Measurements from ENCODE around the gene MANSC1. TPM values are rescaled to one million over a fixed set of nuclear protein-coding genes. Genes with fewer than 3 reads are reported as not detected.

MANSC1 gene
- total RNA-seq, 1 donor from 2014 or later, result 16.2 TPM

DNA sequence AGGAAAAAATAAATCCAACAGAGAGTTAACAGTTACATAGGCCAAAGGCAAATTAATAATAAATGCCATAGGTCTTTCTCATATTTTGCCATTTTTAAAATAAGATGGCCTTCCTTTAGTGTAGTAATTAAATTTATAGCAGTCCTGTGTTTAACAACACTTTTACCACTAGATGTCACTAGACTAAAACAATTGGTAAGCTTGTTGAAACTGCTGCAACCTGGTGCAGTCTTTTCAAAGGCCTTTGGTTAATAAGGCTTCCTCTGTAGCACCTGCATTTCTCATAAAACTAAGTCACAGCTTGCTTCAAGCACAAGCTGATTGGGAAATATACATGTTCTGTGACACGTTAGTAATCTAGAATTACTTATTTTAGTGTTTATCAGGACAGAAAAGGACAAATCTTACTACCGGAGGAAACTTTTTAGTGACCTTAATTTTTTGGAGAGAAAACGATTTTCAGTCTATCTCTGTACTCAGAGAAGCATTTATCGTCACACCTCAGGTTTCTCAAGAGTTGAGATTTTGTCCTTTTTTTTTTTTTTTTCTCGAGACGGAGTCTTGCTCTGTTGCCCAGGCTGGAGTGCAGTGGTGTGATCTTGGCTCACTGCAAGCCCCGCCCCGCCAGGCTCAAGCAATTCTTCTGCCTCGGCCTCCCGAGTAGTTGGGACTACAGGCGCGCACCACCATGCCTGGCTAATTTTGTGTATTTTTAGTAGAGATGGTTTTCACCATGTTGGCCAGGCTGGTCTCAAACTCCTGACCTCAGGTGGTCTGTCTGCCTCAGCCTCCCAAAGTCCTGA, 26.8 kb upstream of the MANSC1 start:
- H3K27ac ChIP-seq, result no peak overlapping the region

DNA sequence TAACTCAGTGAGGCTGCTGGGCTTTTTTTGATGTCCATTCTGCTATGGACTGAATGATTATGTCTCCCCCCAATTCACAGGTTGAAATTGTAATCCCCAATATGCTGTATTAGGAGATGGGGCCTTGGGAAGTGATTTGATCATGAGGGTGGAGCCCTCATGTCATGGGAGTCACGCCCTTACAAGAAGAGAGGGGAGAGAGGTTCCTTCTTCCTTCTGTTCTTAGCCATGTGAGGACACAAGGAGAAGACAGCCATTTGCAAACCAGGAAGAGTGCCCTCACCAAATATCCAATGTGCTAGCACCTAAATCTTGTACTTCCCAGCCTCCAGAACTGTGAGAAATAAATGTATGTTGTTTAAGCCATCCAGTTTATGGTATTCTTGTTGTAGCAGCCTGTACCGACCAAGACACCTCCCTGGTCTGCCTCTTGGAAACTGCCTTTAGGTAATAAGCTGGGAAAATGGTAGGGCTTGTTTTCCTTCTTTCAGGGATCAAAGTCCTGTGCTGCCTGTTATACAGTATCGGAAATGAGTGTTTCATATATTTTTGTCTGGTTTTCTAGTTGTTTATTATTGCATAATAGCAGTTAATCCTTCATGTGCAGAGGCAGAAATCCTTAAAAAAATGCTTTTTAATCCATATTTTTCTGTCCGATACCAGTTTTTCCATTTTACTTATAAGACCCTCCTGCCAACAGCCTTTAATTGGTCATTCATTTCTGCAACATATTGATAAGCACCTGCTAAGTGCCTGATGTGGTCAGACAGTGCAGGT, 23.1 kb upstream of the MANSC1 start:
- Histone ChIP-seq H3K36me3 (no peaks in the 10 kb centered on the region), H3K27me3 (no peaks in the 10 kb centered on the region), H3K4me3 (no peak overlapping the region), H3K4me1 (no peaks in the 10 kb centered on the region), H3K27ac (no peak overlapping the region), H3K9me3 (no peaks in the 10 kb centered on the region)
- intact Hi-C loops (cut with DNase I), result loop anchor here (10.0 kb wide), 1 partner anchor 332 kb away; no protein-coding TSS in a partner anchor
- DNase-seq (ENCODE audit: extremely low spot score in 2 of 2), result no peak
- TF ChIP-seq POLR2A (IDR thresholded peaks at IDR 0.05) (no peak), POLR2AphosphoS5 (IDR thresholded peaks at IDR 0.05; ENCODE audit: insufficient read depth in 1 of 2, low read depth in 1 of 2) (no peak)
- TF ChIP-seq, protein P1, sequence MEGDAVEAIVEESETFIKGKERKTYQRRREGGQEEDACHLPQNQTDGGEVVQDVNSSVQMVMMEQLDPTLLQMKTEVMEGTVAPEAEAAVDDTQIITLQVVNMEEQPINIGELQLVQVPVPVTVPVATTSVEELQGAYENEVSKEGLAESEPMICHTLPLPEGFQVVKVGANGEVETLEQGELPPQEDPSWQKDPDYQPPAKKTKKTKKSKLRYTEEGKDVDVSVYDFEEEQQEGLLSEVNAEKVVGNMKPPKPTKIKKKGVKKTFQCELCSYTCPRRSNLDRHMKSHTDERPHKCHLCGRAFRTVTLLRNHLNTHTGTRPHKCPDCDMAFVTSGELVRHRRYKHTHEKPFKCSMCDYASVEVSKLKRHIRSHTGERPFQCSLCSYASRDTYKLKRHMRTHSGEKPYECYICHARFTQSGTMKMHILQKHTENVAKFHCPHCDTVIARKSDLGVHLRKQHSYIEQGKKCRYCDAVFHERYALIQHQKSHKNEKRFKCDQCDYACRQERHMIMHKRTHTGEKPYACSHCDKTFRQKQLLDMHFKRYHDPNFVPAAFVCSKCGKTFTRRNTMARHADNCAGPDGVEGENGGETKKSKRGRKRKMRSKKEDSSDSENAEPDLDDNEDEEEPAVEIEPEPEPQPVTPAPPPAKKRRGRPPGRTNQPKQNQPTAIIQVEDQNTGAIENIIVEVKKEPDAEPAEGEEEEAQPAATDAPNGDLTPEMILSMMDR (IDR thresholded peaks at IDR 0.05), result no peak

More for the DNA sequence above, 26.8 kb upstream of the MANSC1 start:
- TF ChIP-seq POLR2A (IDR thresholded peaks at IDR 0.05), result no peak
- TF ChIP-seq POLR2AphosphoS5 (IDR thresholded peaks at IDR 0.05; ENCODE audit: insufficient read depth in 1 of 2, low read depth in 1 of 2), result peak in 1 of 2 donors; percentile 54
- TF ChIP-seq, protein P1 (IDR thresholded peaks at IDR 0.05), result peak; percentile 52 to 80 (median 69)
- Histone ChIP-seq H3K4me1 (peaks cover 6% of the 10 kb centered on the region), H3K36me3 (no peaks in the 10 kb centered on the region), H3K27me3 (no peaks in the 10 kb centered on the region), H3K9me3 (no peaks in the 10 kb centered on the region), H3K4me3 (no peak overlapping the region)
- DNase-seq (ENCODE audit: extremely low spot score in 2 of 2), result no peak
- intact Hi-C loops (cut with DNase I), result loop anchor here (10.0 kb wide), 1 partner anchor 328 kb away; no protein-coding TSS in a partner anchor

DNA sequence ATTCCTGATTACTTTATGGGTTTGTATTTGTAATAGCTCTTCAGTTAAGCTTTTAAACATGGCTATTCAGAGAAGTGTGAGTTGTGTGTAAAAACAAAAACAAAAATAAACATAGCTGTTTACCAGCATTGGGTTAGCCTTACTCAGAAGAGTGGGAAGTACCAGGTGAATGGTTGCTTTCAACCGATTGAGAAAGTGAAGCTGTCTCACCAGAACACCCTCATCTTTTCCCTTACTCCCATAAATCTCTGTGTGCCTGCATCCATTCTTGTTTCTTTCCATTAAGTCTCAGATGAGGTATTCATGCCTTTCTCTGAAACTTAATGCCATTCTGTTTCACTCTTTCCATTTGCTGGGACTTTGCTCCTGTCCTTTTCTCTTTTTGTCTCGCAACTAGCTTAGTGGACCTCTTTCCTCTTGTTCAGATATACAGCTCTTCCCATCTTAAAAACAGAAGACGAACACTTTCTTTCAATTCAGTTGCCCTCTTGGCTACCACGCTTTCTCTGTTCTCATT, 17.5 kb upstream of the MANSC1 start:
- TF ChIP-seq, protein P1 (IDR thresholded peaks at IDR 0.05), result no peak
- TF ChIP-seq POLR2A (IDR thresholded peaks at IDR 0.05) (no peak), POLR2AphosphoS5 (IDR thresholded peaks at IDR 0.05; ENCODE audit: insufficient read depth in 1 of 2, low read depth in 1 of 2) (no peak)
- no peak overlapping the region for H3K4me3 ChIP-seq
- no peak overlapping the region for H3K27ac ChIP-seq
- no peak for DNase-seq (ENCODE audit: extremely low spot score in 2 of 2)
- H3K9me3 ChIP-seq, result no peaks in the 10 kb centered on the region
- peaks cover 6% of the 10 kb centered on the region for H3K4me1 ChIP-seq
- H3K36me3 ChIP-seq, result no peaks in the 10 kb centered on the region
- intact Hi-C loops (cut with DNase I), result no loop called here
- no peaks in the 10 kb centered on the region for H3K27me3 ChIP-seq

DNA sequence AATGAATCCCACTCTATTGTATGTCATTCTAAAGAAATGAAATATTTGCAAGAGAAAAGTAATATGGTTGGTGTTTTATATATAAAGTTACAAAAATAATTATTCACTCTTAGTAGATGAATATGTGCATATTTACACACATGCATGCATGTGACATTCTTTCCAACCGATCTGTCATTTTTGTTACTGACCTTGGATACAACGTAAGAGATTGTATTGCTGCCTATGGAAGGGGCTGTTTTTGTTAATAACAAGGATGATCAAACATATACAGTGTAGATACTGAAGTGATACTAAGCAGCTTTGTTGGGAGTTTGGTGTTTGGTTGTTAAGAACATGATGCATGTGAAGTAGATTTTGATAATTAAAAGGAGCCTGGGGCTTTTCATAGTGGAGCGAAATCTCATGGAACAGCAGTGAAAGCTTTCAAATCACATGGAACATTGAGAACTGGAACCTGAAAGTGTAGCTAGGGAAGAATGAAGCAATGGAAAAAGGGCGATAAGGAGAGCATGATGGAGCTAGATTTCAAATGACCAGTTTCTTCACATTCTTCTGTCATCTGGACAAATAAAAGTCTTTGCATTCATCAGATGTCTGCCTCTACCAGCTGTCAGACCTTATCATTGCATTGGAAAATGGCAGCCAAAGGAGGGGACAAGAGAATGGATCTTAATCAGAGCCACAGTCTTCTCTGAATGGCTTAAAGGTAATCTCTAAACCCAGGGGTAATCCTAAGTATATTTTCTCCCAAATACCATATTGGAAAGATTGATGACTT, 16.8 kb upstream of the MANSC1 start:
- intact Hi-C loops (cut with DNase I), result no loop called here
- no peak for DNase-seq (ENCODE audit: extremely low spot score in 2 of 2)
- TF ChIP-seq, protein P1 (IDR thresholded peaks at IDR 0.05), result no peak
- TF ChIP-seq POLR2AphosphoS5 (IDR thresholded peaks at IDR 0.05; ENCODE audit: insufficient read depth in 1 of 2, low read depth in 1 of 2), result no peak
- TF ChIP-seq POLR2A (IDR thresholded peaks at IDR 0.05), result no peak
- peaks cover 6% of the 10 kb centered on the region for H3K4me1 ChIP-seq
- H3K27ac ChIP-seq, result no peak overlapping the region
- no peaks in the 10 kb centered on the region for H3K9me3 ChIP-seq
- H3K4me3 ChIP-seq, result no peak overlapping the region
- H3K27me3 ChIP-seq, result no peaks in the 10 kb centered on the region
- no peaks in the 10 kb centered on the region for H3K36me3 ChIP-seq

Measured in vagina (tissue), 2 donors.